HG03469 (cell line): ENCODE data around the gene PTCD1.

Experiments used
- ATAC-seq: cut with Tn5 transposase; IDR thresholded peaks from one replicate; pipeline ENCODE4 v1.9.1; 2021; ENCODE audit warnings: mild to moderate bottlenecking, moderate library complexity, moderate number of reproducible peaks; ENCODE audit not compliant: unreplicated experiment

Gene PTCD1

GRCh38 chr7:99409192-99409572 lies 29.4 kb downstream of the PTCD1 start:
- ATAC-seq, result no peak

GRCh38 chr7:99408379-99409191 lies 30.0 kb downstream of the PTCD1 start, which contains the start of the genes BUD31 and PDAP1:
Gene BUD31 (plus strand): TSS chr7:99408969. CDS start chr7:99411093, 2,124 bp downstream.
Gene PDAP1 (minus strand): TSS chr7:99408597. CDS start chr7:99408548, 49 bp downstream.
- ATAC-seq, result peak; percentile 51

GRCh38 chr7:99407872-99408378 lies 30.7 kb downstream of the PTCD1 start:
- ATAC-seq, result no peak

- no peak for ATAC-seq
These were observed 32.0 kb downstream of the PTCD1 start for GRCh38 chr7:99406557-99406956.

- no peak for ATAC-seq
These were observed 33.6 kb downstream of the PTCD1 start for GRCh38 chr7:99404977-99405320.

- ATAC-seq, result no peak
These were observed 34.2 kb downstream of the PTCD1 start for GRCh38 chr7:99404235-99404976.

GRCh38 chr7:99403764-99404163 lies 34.8 kb downstream of the PTCD1 start:
- ATAC-seq, result no peak

- ATAC-seq, result no peak
These were observed 35.7 kb downstream of the PTCD1 start for GRCh38 chr7:99402854-99403253.

- no peak for ATAC-seq
These were observed 39.0 kb downstream of the PTCD1 start for GRCh38 chr7:99399597-99399996.

GRCh38 chr7:99398891-99399445 lies 39.6 kb downstream of the PTCD1 start:
- no peak for ATAC-seq

GRCh38 chr7:99397297-99397983 lies 41.2 kb downstream of the PTCD1 start:
- no peak for ATAC-seq

- no peak for ATAC-seq
These were observed 41.9 kb downstream of the PTCD1 start for GRCh38 chr7:99396418-99397296.

GRCh38 chr7:99395616-99396327 lies 42.8 kb downstream of the PTCD1 start:
- ATAC-seq, result no peak

GRCh38 chr7:99394188-99394502 lies 44.5 kb downstream of the PTCD1 start:
- no peak for ATAC-seq

GRCh38 chr7:99393355-99394187 lies 45.0 kb downstream of the PTCD1 start:
- ATAC-seq, result no peak

GRCh38 chr7:99392659-99393354 lies 45.8 kb downstream of the PTCD1 start:
- ATAC-seq, result no peak

GRCh38 chr7:99392046-99392445 lies 46.6 kb downstream of the PTCD1 start:
- no peak for ATAC-seq
